HCT116 (cell line): Measurements from ENCODE around the gene CLDN9.

Experiments
- CEBPB ChIP-seq: IDR thresholded peaks from 2 replicates; pipeline ENCODE4 v1.6.1; 2012; ENCODE audit warnings: low read depth
- ELF1 ChIP-seq: IDR thresholded peaks from 2 replicates; pipeline ENCODE4 v1.6.1; 2012; ENCODE audit warnings: low read depth, borderline replicate concordance
- EZH2 ChIP-seq: fragments of 200-600 bp; sonication (generic); IDR thresholded peaks from 2 replicates; pipeline ENCODE4 v1.6.1; 2017; ENCODE audit warnings: antibody characterized with exemption, mixed run types
- JUND ChIP-seq: IDR thresholded peaks from 2 replicates; pipeline ENCODE4 v1.6.1; 2012
- POLR2A ChIP-seq: IDR thresholded peaks from 2 replicates; pipeline ENCODE4 v1.7.0; 2011; ENCODE audit warnings: borderline replicate concordance; ENCODE audit not compliant: insufficient read depth, insufficient read length; ENCODE audit errors: extremely low read depth
- YY1 ChIP-seq: IDR thresholded peaks from 2 replicates; pipeline ENCODE4 v1.6.1; 2011; ENCODE audit warnings: low read length, low read depth, moderate library complexity, mild to moderate bottlenecking; ENCODE audit not compliant: insufficient replicate concordance; ENCODE audit errors: extremely low read depth
- TF ChIP-seq, protein P1 (sequence below): IDR thresholded peaks from 2 replicates; pipeline ENCODE4 v1.6.1; 2012; ENCODE audit warnings: low read depth
- TF ChIP-seq, protein P2 (sequence below), 3 experiments: fragments of 200-600 bp in 1 of 3; sonication (generic) in 1 of 3; IDR thresholded peaks in 2 of 3; conservative IDR thresholded peaks in 1 of 3; 2 replicates each; pipeline ENCODE4 v1.5.1; 2012 to 2017; ENCODE audit warnings: low read depth in 2 of 3, low read length in 2 of 3, antibody characterized with exemption in 1 of 3, borderline replicate concordance in 1 of 3, control low read depth in 1 of 3, mild to moderate bottlenecking in 1 of 3, mixed read lengths in 1 of 3, mixed run types in 1 of 3, moderate library complexity in 1 of 3; ENCODE audit not compliant: insufficient read depth in 1 of 3
- TF ChIP-seq, protein P3 (sequence below): IDR thresholded peaks from 2 replicates; pipeline ENCODE4 v1.6.1; 2012

DNA sequence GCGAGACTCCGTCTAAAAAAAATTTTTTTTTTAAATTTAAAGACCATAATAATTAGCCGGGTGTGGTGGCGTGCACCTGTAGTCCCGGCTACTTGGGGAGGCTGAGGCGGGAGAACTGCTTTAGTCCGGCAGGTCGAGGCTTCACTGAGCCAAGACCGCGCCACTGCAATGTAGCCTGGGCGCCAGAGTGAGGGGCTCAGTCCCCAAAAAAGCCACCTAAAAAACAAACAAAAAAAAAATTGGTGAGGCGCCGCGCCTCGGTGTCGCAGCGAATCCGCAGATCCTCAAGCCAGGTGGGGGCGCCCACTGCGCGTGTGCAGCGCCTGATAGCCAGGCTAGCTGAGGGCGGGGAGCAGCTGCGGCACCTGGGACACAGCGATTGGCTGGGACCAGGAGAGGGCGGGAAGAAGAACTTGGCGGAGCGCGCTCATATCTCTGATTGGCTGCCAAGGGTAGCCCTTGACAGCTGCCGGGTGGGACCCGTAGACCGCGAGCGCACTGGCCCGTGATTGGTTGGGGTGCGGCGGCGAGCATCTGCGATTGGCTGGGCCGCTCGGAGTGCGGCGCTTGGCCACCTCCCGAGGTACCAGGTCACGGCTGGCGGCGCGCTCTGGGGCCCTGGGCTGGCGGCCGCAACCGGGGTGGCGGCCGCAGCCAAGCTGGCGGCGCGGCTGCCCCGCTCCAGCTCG, 9.0 kb upstream of the CLDN9 start:
- TF ChIP-seq, protein P1, sequence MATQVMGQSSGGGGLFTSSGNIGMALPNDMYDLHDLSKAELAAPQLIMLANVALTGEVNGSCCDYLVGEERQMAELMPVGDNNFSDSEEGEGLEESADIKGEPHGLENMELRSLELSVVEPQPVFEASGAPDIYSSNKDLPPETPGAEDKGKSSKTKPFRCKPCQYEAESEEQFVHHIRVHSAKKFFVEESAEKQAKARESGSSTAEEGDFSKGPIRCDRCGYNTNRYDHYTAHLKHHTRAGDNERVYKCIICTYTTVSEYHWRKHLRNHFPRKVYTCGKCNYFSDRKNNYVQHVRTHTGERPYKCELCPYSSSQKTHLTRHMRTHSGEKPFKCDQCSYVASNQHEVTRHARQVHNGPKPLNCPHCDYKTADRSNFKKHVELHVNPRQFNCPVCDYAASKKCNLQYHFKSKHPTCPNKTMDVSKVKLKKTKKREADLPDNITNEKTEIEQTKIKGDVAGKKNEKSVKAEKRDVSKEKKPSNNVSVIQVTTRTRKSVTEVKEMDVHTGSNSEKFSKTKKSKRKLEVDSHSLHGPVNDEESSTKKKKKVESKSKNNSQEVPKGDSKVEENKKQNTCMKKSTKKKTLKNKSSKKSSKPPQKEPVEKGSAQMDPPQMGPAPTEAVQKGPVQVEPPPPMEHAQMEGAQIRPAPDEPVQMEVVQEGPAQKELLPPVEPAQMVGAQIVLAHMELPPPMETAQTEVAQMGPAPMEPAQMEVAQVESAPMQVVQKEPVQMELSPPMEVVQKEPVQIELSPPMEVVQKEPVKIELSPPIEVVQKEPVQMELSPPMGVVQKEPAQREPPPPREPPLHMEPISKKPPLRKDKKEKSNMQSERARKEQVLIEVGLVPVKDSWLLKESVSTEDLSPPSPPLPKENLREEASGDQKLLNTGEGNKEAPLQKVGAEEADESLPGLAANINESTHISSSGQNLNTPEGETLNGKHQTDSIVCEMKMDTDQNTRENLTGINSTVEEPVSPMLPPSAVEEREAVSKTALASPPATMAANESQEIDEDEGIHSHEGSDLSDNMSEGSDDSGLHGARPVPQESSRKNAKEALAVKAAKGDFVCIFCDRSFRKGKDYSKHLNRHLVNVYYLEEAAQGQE, result no peak
- TF ChIP-seq, protein P2, sequence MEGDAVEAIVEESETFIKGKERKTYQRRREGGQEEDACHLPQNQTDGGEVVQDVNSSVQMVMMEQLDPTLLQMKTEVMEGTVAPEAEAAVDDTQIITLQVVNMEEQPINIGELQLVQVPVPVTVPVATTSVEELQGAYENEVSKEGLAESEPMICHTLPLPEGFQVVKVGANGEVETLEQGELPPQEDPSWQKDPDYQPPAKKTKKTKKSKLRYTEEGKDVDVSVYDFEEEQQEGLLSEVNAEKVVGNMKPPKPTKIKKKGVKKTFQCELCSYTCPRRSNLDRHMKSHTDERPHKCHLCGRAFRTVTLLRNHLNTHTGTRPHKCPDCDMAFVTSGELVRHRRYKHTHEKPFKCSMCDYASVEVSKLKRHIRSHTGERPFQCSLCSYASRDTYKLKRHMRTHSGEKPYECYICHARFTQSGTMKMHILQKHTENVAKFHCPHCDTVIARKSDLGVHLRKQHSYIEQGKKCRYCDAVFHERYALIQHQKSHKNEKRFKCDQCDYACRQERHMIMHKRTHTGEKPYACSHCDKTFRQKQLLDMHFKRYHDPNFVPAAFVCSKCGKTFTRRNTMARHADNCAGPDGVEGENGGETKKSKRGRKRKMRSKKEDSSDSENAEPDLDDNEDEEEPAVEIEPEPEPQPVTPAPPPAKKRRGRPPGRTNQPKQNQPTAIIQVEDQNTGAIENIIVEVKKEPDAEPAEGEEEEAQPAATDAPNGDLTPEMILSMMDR (IDR thresholded peaks at IDR 0.05 in 2 of 3, conservative IDR thresholded peaks at IDR 0.05 in 1 of 3; ENCODE audit: borderline replicate concordance in 1 of 3, insufficient read depth in 1 of 3, low read depth in 2 of 3, low read length in 2 of 3), result peak in 2 of 3 experiments; percentile 43 to 52; a peak in 3 of 6 replicates
- TF ChIP-seq EZH2 (no peak), JUND (no peak), POLR2A (no peak), ELF1 (no peak), CEBPB (no peak), YY1 (no peak)
- TF ChIP-seq, protein P3, sequence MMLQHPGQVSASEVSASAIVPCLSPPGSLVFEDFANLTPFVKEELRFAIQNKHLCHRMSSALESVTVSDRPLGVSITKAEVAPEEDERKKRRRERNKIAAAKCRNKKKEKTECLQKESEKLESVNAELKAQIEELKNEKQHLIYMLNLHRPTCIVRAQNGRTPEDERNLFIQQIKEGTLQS, result no peak
